Measurements from ENCODE around the gene PDE3A. TPM values are rescaled to one million over a fixed set of nuclear protein-coding genes. Genes with fewer than 3 reads are reported as not detected.

Gene PDE3A
- total RNA-seq, 2 experiments from 2014 or later: not detected

DNA sequence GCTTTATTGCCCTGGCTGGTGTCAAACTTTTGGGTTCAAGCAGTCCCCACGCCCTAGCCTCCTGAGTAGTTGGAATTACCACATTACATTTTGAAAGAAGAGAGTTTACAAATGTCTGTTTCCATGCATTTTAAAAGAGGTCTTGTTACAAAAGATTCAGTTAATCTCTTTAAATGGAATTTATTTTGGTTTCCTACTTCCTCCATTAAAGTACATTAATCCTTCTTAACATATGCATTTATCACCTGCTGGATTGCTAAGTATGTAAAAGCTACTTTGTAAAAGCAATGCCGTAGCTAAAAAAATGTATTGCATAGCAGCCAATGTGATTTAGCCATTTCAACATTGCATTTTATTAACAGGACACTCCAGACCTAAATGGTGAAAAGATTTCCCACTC lies 80.4 kb downstream of the PDE3A start:
- intact Hi-C loops (cut with DNase I, micrococcal nuclease): no loop called here
- POLR2A ChIA-PET: no interaction called here
- H3K36me3 Mint-ChIP-seq (ENCODE audit: low read depth): no peaks in the 10 kb centered on the region
- DNase-seq (no peak), ATAC-seq (no peak)
- no peaks in the 10 kb centered on the region for H3K4me1 Mint-ChIP-seq
- no peak overlapping the region for H3K27ac Mint-ChIP-seq
- H3K27me3 Mint-ChIP-seq: peaks cover under 1% of the 10 kb centered on the region
- no peaks in the 10 kb centered on the region for H3K9me3 Mint-ChIP-seq (ENCODE audit: low read depth)
- H3K4me3 Mint-ChIP-seq: no peak overlapping the region
- CTCF ChIA-PET: interaction anchor here (0.7 kb wide), 1 partner anchor 709 kb away, joined by 3 read pairs; no protein-coding TSS in a partner anchor

DNA sequence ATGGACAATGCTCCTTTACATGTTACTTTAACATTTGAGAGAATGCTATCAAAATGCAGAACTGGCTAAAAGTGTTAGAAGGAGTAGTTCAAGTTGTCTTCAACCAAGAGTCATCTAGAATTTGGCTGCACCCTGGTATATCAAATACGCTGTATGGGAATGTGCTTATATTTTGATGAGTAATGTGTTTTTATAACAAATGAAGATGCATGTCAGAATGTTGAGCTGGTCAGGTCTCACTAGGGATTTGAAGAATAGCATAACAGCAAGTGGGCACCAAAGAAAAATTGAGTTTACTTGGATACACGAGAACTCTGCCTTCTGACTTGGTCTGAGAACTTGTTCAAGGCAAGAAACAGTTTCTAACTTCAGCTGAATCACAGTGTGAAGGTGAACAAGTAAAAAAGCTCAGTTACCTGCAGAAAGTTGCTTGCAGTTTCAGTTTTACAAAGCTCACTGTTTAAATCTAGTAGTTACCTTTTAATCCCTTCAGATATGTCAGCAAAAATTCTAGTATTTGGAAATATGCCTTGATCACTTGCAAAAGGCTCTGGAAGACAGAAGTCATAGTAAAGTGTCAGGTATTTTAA lies 82.3 kb downstream of the PDE3A start:
- DNase-seq: no peak
- ChIA-PET POLR2A (no interaction called here), CTCF (no interaction called here)
- no peaks in the 10 kb centered on the region for H3K4me1 Mint-ChIP-seq
- H3K9me3 Mint-ChIP-seq (ENCODE audit: low read depth): no peaks in the 10 kb centered on the region
- no peak overlapping the region for H3K4me3 Mint-ChIP-seq
- no peak overlapping the region for H3K27ac Mint-ChIP-seq
- intact Hi-C loops (cut with DNase I, micrococcal nuclease): no loop called here
- no peaks in the 10 kb centered on the region for H3K36me3 Mint-ChIP-seq (ENCODE audit: low read depth)
- no peak for ATAC-seq
- peaks cover 5% of the 10 kb centered on the region for H3K27me3 Mint-ChIP-seq

DNA sequence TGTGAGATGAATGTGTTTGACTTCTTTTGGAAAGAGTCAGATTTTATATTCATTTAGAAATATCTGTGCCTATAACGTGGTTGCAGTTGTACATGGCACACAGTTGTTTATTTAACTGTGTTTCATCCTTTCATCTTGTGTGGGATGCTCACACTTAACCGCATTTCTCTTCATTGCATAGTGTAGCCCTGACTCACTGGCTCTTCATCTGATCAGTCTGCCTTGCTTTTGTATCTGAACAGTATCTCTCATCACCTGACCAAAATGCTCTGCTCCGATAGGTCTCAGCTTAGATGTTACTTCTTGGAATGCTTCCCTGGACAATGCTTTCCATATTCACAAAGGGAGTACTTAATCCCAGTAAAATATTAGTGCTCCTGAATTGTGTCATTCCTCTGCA lies 83.4 kb downstream of the PDE3A start:
- peaks cover 5% of the 10 kb centered on the region for H3K27me3 Mint-ChIP-seq
- intact Hi-C loops (cut with DNase I, micrococcal nuclease): no loop called here
- DNase-seq: no peak
- H3K9me3 Mint-ChIP-seq (ENCODE audit: low read depth): no peaks in the 10 kb centered on the region
- H3K36me3 Mint-ChIP-seq (ENCODE audit: low read depth): no peaks in the 10 kb centered on the region
- H3K4me1 Mint-ChIP-seq: no peaks in the 10 kb centered on the region
- no peak for ATAC-seq
- no peak overlapping the region for H3K4me3 Mint-ChIP-seq
- ChIA-PET POLR2A (no interaction called here), CTCF (interaction anchor here (0.6 kb wide), 1 partner anchor 229 kb away, joined by 3 read pairs; no protein-coding TSS in a partner anchor)
- H3K27ac Mint-ChIP-seq: no peak overlapping the region

DNA sequence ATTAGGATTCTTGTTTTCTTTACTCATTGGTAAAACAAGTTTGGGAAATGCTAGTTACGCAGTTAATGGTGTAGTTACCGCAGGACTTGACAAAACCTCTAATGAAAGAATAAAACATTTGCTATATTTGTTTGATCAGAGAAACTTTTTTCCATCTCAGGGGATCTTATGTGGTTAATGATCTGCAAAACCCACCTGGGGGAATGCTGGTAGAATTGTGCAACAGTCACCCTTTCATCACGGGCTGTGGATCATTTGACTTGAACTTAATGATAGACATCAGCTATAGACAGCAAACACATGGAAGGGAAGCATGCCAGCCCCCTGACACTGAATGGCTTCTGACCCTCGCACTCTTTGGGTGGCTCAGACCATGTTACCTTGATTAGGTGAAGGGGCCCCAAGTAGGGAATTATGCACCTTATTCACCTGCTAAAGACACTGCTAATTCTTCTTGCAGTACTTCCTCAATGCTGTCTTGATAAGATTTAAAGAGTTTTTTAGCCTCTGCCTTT lies 84.2 kb downstream of the PDE3A start:
- DNase-seq (no peak), ATAC-seq (no peak)
- ChIA-PET CTCF (no interaction called here), POLR2A (no interaction called here)
- no peaks in the 10 kb centered on the region for H3K36me3 Mint-ChIP-seq (ENCODE audit: low read depth)
- H3K4me1 Mint-ChIP-seq: no peaks in the 10 kb centered on the region
- H3K4me3 Mint-ChIP-seq: no peak overlapping the region
- peaks cover 7% of the 10 kb centered on the region for H3K27me3 Mint-ChIP-seq
- intact Hi-C loops (cut with DNase I, micrococcal nuclease): no loop called here
- H3K9me3 Mint-ChIP-seq (ENCODE audit: low read depth): no peaks in the 10 kb centered on the region
- H3K27ac Mint-ChIP-seq: no peak overlapping the region

DNA sequence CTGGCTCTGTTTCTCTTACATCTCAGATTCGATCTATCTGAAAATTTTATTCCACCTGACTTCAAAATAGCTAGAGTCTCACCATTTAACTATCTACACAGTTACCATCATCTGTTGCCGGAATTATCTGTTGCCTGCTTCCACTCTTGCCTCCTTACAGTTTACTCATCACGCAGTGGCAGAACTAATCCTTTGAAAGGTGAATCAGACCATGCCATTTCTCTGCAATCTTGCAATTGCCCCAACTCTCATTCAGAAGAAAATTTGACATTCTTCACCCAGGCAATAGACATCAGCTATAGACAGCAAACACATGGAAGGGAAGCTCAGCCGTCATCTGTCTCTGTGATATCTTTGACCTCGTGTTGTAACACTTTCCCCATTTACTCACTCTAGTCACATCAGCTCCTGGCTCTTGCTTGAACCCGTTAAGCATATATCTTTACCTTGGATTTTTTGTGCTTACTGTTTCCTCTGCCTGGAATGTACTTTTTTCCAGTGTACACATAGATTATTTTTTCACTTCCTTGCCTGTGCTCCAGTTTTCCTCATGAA lies 85.5 kb downstream of the PDE3A start:
- POLR2A ChIA-PET: no interaction called here
- Mint-ChIP-seq H3K27ac (no peak overlapping the region), H3K27me3 (peaks cover 7% of the 10 kb centered on the region), H3K36me3 (ENCODE audit: low read depth) (no peaks in the 10 kb centered on the region), H3K9me3 (ENCODE audit: low read depth) (no peaks in the 10 kb centered on the region), H3K4me3 (no peak overlapping the region), H3K4me1 (no peaks in the 10 kb centered on the region)
- DNase-seq: no peak
- intact Hi-C loops (cut with DNase I, micrococcal nuclease): no loop called here
- CTCF ChIA-PET: no interaction called here
- ATAC-seq: no peak

DNA sequence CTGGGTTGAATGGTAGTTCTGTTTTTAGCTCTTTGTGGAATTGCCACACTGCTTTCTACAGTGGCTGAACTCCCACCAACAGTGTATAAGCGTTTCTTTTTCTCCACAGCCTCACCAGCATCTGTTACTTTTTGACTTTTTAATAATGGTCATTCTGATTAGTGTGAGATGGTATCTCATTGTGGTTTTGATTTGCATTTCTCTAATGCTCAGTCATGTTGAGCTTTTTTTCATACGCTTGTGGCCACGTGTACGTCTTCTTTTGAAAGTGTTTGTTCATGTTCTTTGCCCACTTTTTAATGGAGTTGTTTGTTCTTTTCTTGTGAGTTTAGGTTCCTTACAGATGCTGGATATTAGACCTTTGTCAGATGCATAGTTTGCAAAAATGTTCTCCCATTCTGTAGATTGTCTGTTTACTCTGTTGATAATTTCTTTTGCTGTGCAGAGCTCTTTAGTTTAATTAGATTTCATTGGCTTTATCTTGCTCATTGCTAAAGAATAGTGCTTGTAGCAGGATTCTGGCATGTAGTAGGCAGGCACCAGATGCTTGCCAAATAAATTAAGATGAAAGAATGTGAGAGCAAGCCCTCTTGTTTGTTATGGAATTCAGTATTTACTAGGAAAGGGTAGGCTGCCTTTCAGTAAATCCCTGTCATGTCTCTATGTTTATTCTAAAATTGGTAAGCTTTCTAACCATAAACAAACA lies 86.8 kb downstream of the PDE3A start:
- Mint-ChIP-seq H3K36me3 (ENCODE audit: low read depth) (no peaks in the 10 kb centered on the region), H3K27me3 (peaks cover 7% of the 10 kb centered on the region), H3K4me3 (no peak overlapping the region), H3K4me1 (no peaks in the 10 kb centered on the region), H3K9me3 (ENCODE audit: low read depth) (no peaks in the 10 kb centered on the region), H3K27ac (no peak overlapping the region)
- DNase-seq (no peak), ATAC-seq (no peak)
- POLR2A ChIA-PET: no interaction called here
- intact Hi-C loops (cut with DNase I, micrococcal nuclease): no loop called here
- CTCF ChIA-PET: no interaction called here

DNA sequence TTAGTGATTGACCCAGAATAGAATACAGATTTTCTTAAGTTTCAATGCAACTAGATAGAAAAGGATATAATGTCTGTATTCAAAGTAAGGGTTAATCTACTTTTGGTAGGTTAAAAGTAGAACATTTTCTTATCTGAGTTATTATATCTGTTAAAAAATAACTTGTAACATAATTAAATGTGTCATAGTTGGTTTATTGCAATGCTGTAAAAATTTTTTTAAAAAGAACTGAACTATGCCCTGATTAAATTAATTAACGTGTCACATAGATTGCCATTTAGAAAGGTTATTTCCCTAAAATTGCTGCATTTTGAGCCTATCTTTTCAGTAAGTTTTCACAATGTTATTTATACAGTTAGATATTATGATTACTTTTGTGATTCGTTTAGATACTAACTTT lies 89.2 kb downstream of the PDE3A start:
- Mint-ChIP-seq H3K27ac (no peak overlapping the region), H3K4me1 (no peaks in the 10 kb centered on the region), H3K4me3 (no peak overlapping the region), H3K36me3 (ENCODE audit: low read depth) (no peaks in the 10 kb centered on the region), H3K9me3 (ENCODE audit: low read depth) (no peaks in the 10 kb centered on the region), H3K27me3 (peaks cover 7% of the 10 kb centered on the region)
- ChIA-PET POLR2A (no interaction called here), CTCF (no interaction called here)
- intact Hi-C loops (cut with DNase I, micrococcal nuclease): no loop called here
- ATAC-seq (no peak), DNase-seq (no peak)

DNA sequence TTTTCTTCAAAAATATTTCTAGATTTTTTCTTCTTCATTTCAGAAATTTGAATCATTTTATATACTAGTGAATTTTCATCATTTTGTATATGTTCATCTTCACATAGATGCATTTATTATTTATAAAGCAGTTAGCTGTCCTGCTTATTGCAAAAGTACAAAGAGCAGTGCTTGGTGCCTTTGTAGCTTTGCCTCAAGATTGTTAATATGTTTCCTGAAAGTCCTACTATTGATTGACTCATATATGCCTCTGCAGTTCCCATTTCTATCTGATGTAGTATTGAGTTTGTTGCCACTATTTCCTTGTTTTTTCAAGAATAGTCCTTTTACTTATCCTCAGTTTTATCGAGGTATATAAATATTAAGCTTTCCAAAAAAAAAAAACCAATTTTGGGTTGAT lies 89.7 kb downstream of the PDE3A start:
- H3K36me3 Mint-ChIP-seq (ENCODE audit: low read depth): no peaks in the 10 kb centered on the region

DNA sequence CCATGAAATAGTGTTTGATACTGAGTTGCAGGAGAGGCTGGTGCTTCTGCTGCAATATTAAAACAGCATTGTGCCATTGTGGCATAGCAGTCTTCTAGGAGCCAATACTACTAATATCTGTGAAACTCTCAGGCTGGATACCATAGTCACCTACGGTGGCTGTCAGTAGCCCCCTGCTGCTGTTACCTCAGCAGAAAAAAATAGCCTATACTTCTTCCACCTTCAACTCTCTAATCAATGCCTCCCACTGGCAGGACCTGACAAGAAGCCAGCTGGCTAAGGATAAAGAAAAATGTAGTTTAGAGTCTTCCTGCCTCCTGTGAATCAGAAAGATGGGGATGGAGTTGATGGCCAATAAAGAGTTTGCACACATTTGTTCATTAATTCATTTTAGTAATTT lies 91.6 kb downstream of the PDE3A start:
- no peak for DNase-seq
- Mint-ChIP-seq H3K4me1 (no peaks in the 10 kb centered on the region), H3K9me3 (ENCODE audit: low read depth) (no peaks in the 10 kb centered on the region), H3K27ac (no peak overlapping the region), H3K36me3 (ENCODE audit: low read depth) (no peaks in the 10 kb centered on the region), H3K4me3 (no peak overlapping the region), H3K27me3 (peaks cover 2% of the 10 kb centered on the region)
- ChIA-PET CTCF (no interaction called here), POLR2A (no interaction called here)
- no peak for ATAC-seq
- intact Hi-C loops (cut with DNase I, micrococcal nuclease): loop anchor here in 1 of 2 experiments (5.0 kb wide), 1 partner anchor 142 kb away; no protein-coding TSS in a partner anchor

More for the DNA sequence above, 89.7 kb downstream of the PDE3A start:
- Mint-ChIP-seq H3K27me3 (peaks cover 7% of the 10 kb centered on the region), H3K4me1 (no peaks in the 10 kb centered on the region), H3K4me3 (no peak overlapping the region), H3K27ac (no peak overlapping the region), H3K9me3 (ENCODE audit: low read depth) (no peaks in the 10 kb centered on the region)
- CTCF ChIA-PET: no interaction called here
- ATAC-seq (no peak), DNase-seq (no peak)
- intact Hi-C loops (cut with DNase I, micrococcal nuclease): no loop called here
- POLR2A ChIA-PET: no interaction called here

DNA sequence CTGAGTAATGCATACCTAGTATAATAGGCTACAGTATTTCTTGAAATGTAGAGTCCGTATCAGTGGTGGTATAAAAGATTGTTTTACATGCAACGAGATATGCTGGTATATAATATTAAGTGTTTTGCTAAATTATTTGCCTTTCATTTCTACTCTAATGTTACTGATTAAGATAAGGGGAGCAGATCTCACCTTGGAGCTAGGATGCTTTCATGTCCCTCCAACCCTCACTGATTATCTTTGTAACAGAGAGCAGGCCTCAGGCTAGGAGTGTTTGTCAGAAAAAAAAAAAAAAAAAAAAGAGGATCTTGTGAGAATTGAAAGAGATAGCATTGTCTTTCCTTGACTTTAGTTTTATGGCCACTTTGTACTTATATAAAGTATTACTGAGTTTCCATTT lies 92.6 kb downstream of the PDE3A start:
- peaks cover 2% of the 10 kb centered on the region for H3K27me3 Mint-ChIP-seq
- H3K4me1 Mint-ChIP-seq: no peaks in the 10 kb centered on the region
- H3K4me3 Mint-ChIP-seq: no peak overlapping the region
- ChIA-PET CTCF (no interaction called here), POLR2A (no interaction called here)
- no peak for ATAC-seq
- no peaks in the 10 kb centered on the region for H3K36me3 Mint-ChIP-seq (ENCODE audit: low read depth)
- intact Hi-C loops (cut with DNase I, micrococcal nuclease): loop anchor here in 1 of 2 experiments (5.0 kb wide), 1 partner anchor 141 kb away; no protein-coding TSS in a partner anchor
- DNase-seq: no peak
- no peaks in the 10 kb centered on the region for H3K9me3 Mint-ChIP-seq (ENCODE audit: low read depth)
- H3K27ac Mint-ChIP-seq: no peak overlapping the region

DNA sequence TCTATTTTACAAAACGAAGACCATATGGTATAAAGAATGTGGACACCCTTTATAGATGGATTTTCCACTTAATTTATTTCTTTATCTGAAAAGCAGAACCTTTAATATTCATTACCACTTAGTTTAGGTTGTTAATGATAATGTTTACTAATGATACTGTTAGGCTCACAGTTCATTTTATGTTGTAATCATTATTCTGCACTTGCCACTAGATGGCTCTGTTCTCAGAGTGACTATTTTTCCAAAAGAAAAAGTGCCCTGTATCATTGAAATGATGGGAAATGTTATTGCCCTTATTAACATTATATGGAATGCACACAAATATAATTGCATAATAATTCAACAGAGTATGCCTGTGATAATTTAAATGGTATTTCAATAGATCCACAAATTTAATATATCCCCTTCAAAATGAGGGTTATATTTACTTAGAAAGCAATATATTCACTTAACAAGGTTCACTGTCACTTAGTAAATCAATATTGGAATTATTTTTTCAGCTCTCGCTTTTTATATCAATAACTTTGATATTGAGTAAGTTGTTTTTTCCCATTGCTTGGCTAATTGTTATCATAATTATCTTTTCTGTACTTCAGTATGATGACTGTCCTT lies 95.7 kb downstream of the PDE3A start:
- ChIA-PET POLR2A (no interaction called here), CTCF (interaction anchor here (0.8 kb wide), 1 partner anchor 263 kb away, joined by 3 read pairs; no protein-coding TSS in a partner anchor)
- Mint-ChIP-seq H3K4me1 (no peaks in the 10 kb centered on the region), H3K27me3 (no peaks in the 10 kb centered on the region), H3K4me3 (no peak overlapping the region), H3K27ac (no peak overlapping the region), H3K9me3 (ENCODE audit: low read depth) (no peaks in the 10 kb centered on the region), H3K36me3 (ENCODE audit: low read depth) (no peaks in the 10 kb centered on the region)
- intact Hi-C loops (cut with DNase I, micrococcal nuclease): loop anchor here in 1 of 2 experiments (1.0 to 5.0 kb wide), 2 partner anchors 138 to 706 kb away; no protein-coding TSS in a partner anchor
- no peak for DNase-seq
- no peak for ATAC-seq

DNA sequence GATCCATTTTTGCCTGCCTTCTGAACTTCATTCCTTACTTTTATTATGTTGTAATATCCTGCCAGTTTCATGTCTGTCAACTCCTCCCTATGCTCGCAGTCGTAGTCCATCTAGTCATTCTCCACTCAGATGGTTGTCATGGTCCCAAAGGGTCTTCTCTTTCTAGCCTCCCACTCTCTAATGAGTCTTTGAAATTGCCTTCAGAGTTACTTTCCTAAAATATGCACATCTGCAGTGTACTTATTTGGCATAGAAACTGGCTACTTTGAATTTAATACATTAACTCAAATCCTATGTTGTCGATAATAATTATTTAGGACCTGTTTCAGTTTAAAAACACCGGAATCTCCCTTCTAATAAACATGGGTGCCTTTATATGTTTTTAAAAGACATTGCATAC lies 101.0 kb downstream of the PDE3A start:
- no peak for ATAC-seq
- no peaks in the 10 kb centered on the region for H3K9me3 Mint-ChIP-seq (ENCODE audit: low read depth)
- H3K4me3 Mint-ChIP-seq: no peak overlapping the region
- no peak overlapping the region for H3K27ac Mint-ChIP-seq
- H3K27me3 Mint-ChIP-seq: no peaks in the 10 kb centered on the region
- H3K36me3 Mint-ChIP-seq (ENCODE audit: low read depth): no peaks in the 10 kb centered on the region
- intact Hi-C loops (cut with DNase I, micrococcal nuclease): no loop called here
- H3K4me1 Mint-ChIP-seq: no peaks in the 10 kb centered on the region
- CTCF ChIA-PET: no interaction called here
- DNase-seq: no peak
- POLR2A ChIA-PET: no interaction called here

Measured in activated CD4-positive, alpha-beta T cell treated with anti-CD3 and anti-CD28 coated beads for 36 hours (primary cell).